Measurements from ENCODE around the gene ELMOD3.

GRCh38 chr2:85309699-85310321, 44.8 kb upstream of the ELMOD3 start:
- TF ChIP-seq POLR2A (IDR thresholded peaks at IDR 0.05; ENCODE audit: low read depth) = no peak
- no peak for TF ChIP-seq EP300 (IDR thresholded peaks at IDR 0.05)
